Heart left ventricle (tissue), 13 donors: ENCODE data around the gene MB.

ENCODE experiments used
- POLR2A ChIP-seq, 2 donors: fragments of 450-650 bp; IDR thresholded peaks; one replicate each; pipeline ENCODE4 v1.6.1; 2017; ENCODE audit warnings: antibody characterized with exemption in 2 of 2, mild to moderate bottlenecking in 2 of 2, moderate library complexity in 2 of 2
- TF ChIP-seq, protein P1 (sequence below), 12 donors: fragments of 200-600 bp; sonication (generic) in 4 of 12; IDR thresholded peaks; one replicate each; pipeline versions ENCODE4 v1.5.0 to v1.8.0; 2018 to 2022; ENCODE audit warnings: antibody characterized with exemption in 12 of 12, mild to moderate bottlenecking in 5 of 12
- donor health status: ischemic (EF 13 %, LVEDD 7.1; RV severe dilation, severe dysfunction).
- donor health status: DM: no; HTN: yes; CAD: no.
- donor health status: DM: no; HTN: no; CAD: no.
- donor health status: ischemic (EF 25% LVEDD 6.9; RV normal size, moderate dysfunction).
- donor health status: ischemic (EF 25% LVEDD 5.7; RV mildly dilated, moderate dysfunction).
- donor health status: ischemic (EF 35%, LVEDD 5.7; RV mildly dilated, moderate dysfunction).
- donor health status: nonischemic (EF 11% LVEDD 7.7; RV severe dilation, severe dysfunction).
- donor health status: DM: yes; HTN: yes; CAD: no.
- donor health status: PGD.
- donor health status: ischemic (EF 29% LVEDD 5.4; RV normal size, mild dysfunction).
- donor health status: nonischemic (EF 23%, LVEDD 6.1; RV moderate dilation, normal function).

GRCh38 chr22:35561796-35562526 lies 55.2 kb downstream of the MB start:
- TF ChIP-seq, protein P1, sequence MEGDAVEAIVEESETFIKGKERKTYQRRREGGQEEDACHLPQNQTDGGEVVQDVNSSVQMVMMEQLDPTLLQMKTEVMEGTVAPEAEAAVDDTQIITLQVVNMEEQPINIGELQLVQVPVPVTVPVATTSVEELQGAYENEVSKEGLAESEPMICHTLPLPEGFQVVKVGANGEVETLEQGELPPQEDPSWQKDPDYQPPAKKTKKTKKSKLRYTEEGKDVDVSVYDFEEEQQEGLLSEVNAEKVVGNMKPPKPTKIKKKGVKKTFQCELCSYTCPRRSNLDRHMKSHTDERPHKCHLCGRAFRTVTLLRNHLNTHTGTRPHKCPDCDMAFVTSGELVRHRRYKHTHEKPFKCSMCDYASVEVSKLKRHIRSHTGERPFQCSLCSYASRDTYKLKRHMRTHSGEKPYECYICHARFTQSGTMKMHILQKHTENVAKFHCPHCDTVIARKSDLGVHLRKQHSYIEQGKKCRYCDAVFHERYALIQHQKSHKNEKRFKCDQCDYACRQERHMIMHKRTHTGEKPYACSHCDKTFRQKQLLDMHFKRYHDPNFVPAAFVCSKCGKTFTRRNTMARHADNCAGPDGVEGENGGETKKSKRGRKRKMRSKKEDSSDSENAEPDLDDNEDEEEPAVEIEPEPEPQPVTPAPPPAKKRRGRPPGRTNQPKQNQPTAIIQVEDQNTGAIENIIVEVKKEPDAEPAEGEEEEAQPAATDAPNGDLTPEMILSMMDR (IDR thresholded peaks at IDR 0.05): no peak
- TF ChIP-seq POLR2A (IDR thresholded peaks at IDR 0.05): no peak
